AG04450 (cell line): ENCODE measurements around the gene SLC26A3. TPM values are rescaled to one million over a fixed set of nuclear protein-coding genes. Genes with fewer than 3 reads are reported as not detected.
"Not testable (repeated sequence)": the region's sequence is repeated elsewhere in the genome, so short reads cannot be mapped to it uniquely, and the experiment has no call there.

Experiments
- CTCF ChIA-PET: fragments of 300-600, 350-600 bp; formaldehyde crosslinking; extraction: SDS; loops from one replicate; lab custom pipeline; 2022; ENCODE audit warnings: antibody characterized with exemption, inconsistent platforms; lab: Charles Lee
- POLR2A ChIA-PET: fragments of 350-600 bp; formaldehyde crosslinking; extraction: SDS; loops from one replicate; lab custom pipeline; 2021; ENCODE audit warnings: antibody characterized with exemption, inconsistent platforms; lab: Yijun Ruan, JAX
- DNase-seq: peaks from one replicate; pipeline ENCODE4 v3.0.0-alpha.2; 2011; ENCODE audit warnings: low read depth, low spot score
- H3K27ac ChIP-seq: one replicate; pipeline ENCODE4 v1.5.1; 2012; ENCODE audit warnings: low read depth, low read length, control low read depth
- H3K27me3 ChIP-seq: one replicate; pipeline ENCODE4 v1.6.0; 2012; ENCODE audit warnings: low read length; ENCODE audit not compliant: control insufficient read depth, insufficient read depth
- H3K4me3 ChIP-seq: 2 replicates; pipeline ENCODE4 v1.5.1; 2011; ENCODE audit warnings: mild to moderate bottlenecking, low read depth, low read length, control low read depth
- H3K9me3 ChIP-seq: 2 replicates; pipeline ENCODE4 v1.5.1; 2012; ENCODE audit warnings: low read length; ENCODE audit not compliant: control insufficient read depth, insufficient read depth
- polyA minus RNA-seq: library from RNA; depleted of rRNA, polyadenylated mRNA; stranded (reverse); fragments of >200 nt; gene quantifications from 2 replicates; pipeline ENCODE4 v1.2.3, GENCODE V29; 2011; rRNA and poly(A)+ RNA removed
- polyA plus RNA-seq: library from polyadenylated mRNA; depleted of rRNA; stranded (reverse); fragments of >200 nt; gene quantifications from 2 replicates; pipeline ENCODE4 v1.2.3, GENCODE V29; 2011; rRNA removed
- TF ChIP-seq, protein P1 (sequence below): IDR thresholded peaks from 2 replicates; pipeline ENCODE4 v1.5.1; 2011; ENCODE audit warnings: low read depth, low read length, control low read depth, inconsistent platforms

SLC26A3 gene
- polyA plus RNA-seq (not detected in 2 replicates), polyA minus RNA-seq (not detected in 2 replicates)

- CTCF ChIA-PET: no interaction called here
- TF ChIP-seq, protein P1, sequence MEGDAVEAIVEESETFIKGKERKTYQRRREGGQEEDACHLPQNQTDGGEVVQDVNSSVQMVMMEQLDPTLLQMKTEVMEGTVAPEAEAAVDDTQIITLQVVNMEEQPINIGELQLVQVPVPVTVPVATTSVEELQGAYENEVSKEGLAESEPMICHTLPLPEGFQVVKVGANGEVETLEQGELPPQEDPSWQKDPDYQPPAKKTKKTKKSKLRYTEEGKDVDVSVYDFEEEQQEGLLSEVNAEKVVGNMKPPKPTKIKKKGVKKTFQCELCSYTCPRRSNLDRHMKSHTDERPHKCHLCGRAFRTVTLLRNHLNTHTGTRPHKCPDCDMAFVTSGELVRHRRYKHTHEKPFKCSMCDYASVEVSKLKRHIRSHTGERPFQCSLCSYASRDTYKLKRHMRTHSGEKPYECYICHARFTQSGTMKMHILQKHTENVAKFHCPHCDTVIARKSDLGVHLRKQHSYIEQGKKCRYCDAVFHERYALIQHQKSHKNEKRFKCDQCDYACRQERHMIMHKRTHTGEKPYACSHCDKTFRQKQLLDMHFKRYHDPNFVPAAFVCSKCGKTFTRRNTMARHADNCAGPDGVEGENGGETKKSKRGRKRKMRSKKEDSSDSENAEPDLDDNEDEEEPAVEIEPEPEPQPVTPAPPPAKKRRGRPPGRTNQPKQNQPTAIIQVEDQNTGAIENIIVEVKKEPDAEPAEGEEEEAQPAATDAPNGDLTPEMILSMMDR: no peak
- DNase-seq: no peak
- H3K27me3 ChIP-seq: peaks cover 18% of the 10 kb centered on the region
- H3K9me3 ChIP-seq: no peaks in the 10 kb centered on the region
- no peak within 1 kb of the TSS for H3K4me3 ChIP-seq
- POLR2A ChIA-PET: no interaction called here
- H3K27ac ChIP-seq: no peak within 1 kb of the TSS
These were observed at the start of gene SLC26A3 for GRCh38 chr7:107803009-107803610. Gene SLC26A3 (minus strand): TSS chr7:107803223. CDS start chr7:107794509, 8,714 bp downstream.

DNA sequence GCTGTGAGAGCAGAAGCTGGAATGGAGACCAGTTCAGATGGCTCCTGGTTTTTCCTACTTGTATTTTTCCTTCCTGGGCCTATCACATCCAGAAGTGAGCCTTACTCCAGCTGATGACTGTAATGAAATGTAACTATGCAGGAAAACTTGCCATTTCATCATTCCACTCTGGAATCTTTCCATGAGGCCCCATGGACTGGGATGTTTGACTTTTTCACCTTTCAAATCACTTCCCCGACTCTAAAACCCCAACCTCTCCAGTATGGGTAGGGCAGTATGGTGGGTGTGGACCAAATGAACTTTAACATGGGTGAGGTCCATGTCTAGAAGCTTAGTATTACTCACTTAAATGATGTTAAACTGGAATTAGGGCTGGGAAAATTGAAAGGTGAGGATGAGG is 47.6 kb upstream of the SLC26A3 start:
- ChIA-PET POLR2A (no interaction called here), CTCF (no interaction called here)
- Histone ChIP-seq H3K27me3 (peaks cover 6% of the 10 kb centered on the region), H3K4me3 (no peak overlapping the region), H3K9me3 (no peaks in the 10 kb centered on the region; the same call in 1 of the 2 replicates), H3K27ac (no peak overlapping the region)
- TF ChIP-seq, protein P1: no peak
- no peak for DNase-seq

GRCh38 chr7:107850216-107850615 is 47.2 kb upstream of the SLC26A3 start:
- Histone ChIP-seq H3K27ac (no peak overlapping the region), H3K27me3 (peaks cover 5% of the 10 kb centered on the region), H3K4me3 (no peak overlapping the region), H3K9me3 (no peaks in the 10 kb centered on the region; the same call in 1 of the 2 replicates)
- TF ChIP-seq, protein P1: no peak
- POLR2A ChIA-PET: no interaction called here
- CTCF ChIA-PET: no interaction called here
- no peak for DNase-seq

- H3K4me3 ChIP-seq, DNase-seq, POLR2A ChIA-PET, CTCF ChIA-PET, H3K9me3 ChIP-seq, H3K27ac ChIP-seq, H3K27me3 ChIP-seq: not testable (repeated sequence)
These were observed 45.2 kb upstream of the SLC26A3 start for GRCh38 chr7:107848211-107848610.

DNA sequence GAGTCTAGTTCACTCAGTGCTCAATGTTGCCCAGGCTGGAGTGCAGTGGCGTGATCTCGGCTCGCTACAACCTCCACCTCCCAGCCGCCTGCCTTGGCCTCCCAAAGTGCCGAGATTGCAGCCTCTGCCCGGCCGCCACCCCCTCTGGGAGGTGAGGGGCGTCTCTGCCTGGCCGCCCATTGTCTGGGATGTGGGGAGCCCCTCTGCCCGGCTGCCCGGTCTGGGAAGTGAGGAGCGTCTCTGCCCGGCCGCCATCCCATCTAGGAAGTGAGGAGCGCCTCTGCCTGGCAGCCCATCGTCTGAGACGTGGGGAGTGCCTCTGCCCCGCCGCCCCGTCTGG is 44.8 kb upstream of the SLC26A3 start:
- DNase-seq, H3K4me3 ChIP-seq, CTCF ChIA-PET, H3K27ac ChIP-seq, H3K9me3 ChIP-seq, H3K27me3 ChIP-seq, POLR2A ChIA-PET: not testable (repeated sequence)

DNA sequence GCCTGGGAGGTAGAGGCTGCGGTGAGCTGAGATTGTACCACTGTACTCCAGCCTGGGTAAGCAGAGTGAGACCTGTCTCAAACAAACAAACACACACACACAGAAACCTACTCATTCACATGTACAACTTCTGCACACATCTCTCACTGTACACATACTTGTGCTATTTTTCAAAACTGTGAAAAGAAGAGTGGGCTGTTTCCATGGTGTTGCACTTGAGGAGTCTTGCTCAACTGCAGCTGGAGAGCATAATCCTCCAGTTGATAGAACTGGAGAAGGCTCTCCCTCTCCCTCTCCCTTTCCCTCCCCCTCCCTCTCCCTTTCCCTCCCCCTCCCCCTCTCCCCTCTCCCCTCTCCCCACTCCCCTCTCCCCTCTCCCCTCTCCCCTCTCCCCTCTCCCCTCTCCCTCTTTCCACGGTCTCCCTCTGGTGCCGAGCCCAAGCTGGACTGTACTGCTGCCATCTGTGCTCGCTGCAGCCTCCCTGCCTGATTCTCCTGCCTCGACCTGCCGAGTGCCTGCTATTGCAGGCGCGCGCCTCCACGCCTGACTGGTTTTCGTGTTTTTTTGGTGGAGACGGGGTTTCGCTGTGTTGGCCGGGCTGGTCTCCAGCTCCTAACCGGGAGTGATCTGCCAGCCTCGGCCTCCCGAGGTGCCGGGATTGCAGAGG is 44.3 kb upstream of the SLC26A3 start:
- Histone ChIP-seq H3K4me3 (no peak overlapping the region), H3K27me3 (peaks cover 6% of the 10 kb centered on the region), H3K9me3 (peaks cover 3% of the 10 kb centered on the region; the same call in 1 of the 2 replicates), H3K27ac (no peak overlapping the region)
- no peak for DNase-seq
- CTCF ChIA-PET: no interaction called here
- TF ChIP-seq, protein P1: no peak
- POLR2A ChIA-PET: no interaction called here
